Stimulated activated CD8-positive, alpha-beta memory T cell treated with anti-CD3 and anti-CD28 coated beads, Interleukin-4, amount 100 ng/mL, for 4 hours (primary cell): Measurements from ENCODE around the gene CHMP3.
"Not testable (repeated sequence)": the region's sequence is repeated elsewhere in the genome, so short reads cannot be mapped to it uniquely, and the experiment has no call there.

Source experiments
- DNase-seq, 2 donors: peaks; one replicate each; pipeline ENCODE4 v3.0.0-alpha.2; 2020; ENCODE audit warnings: low read depth in 2 of 2, low spot score in 1 of 2

The CHMP3 gene

GRCh38 chr2:86512892-86513291, 50.4 kb downstream of the CHMP3 start:
- no peak for DNase-seq

GRCh38 chr2:86512034-86512433, 51.2 kb downstream of the CHMP3 start:
- no peak for DNase-seq

- no peak for DNase-seq
Measured at GRCh38 chr2:86510436-86510933, 52.8 kb downstream of the CHMP3 start.

GRCh38 chr2:86507600-86507999, 55.6 kb downstream of the CHMP3 start:
- DNase-seq = no peak

- DNase-seq = no peak
Measured at GRCh38 chr2:86500325-86501083, 62.7 kb downstream of the CHMP3 start.

- DNase-seq = no peak
Measured at GRCh38 chr2:86499326-86499725, 63.9 kb downstream of the CHMP3 start.

- no peak for DNase-seq
Measured at GRCh38 chr2:86498468-86499260, 64.6 kb downstream of the CHMP3 start.

GRCh38 chr2:86496391-86496790, 66.9 kb downstream of the CHMP3 start:
- not testable (repeated sequence) for DNase-seq

- DNase-seq = no peak
Measured at GRCh38 chr2:86492048-86492453, 71.2 kb downstream of the CHMP3 start.

GRCh38 chr2:86491088-86491487, 72.2 kb downstream of the CHMP3 start:
- DNase-seq = no peak

GRCh38 chr2:86490245-86490644, 73.0 kb downstream of the CHMP3 start:
- DNase-seq = no peak

- no peak for DNase-seq
Measured at GRCh38 chr2:86489542-86489941, 73.7 kb downstream of the CHMP3 start.

- DNase-seq = no peak
Measured at GRCh38 chr2:86488561-86489250, 74.5 kb downstream of the CHMP3 start.

GRCh38 chr2:86487062-86487461, 76.2 kb downstream of the CHMP3 start:
- DNase-seq = no peak

- no peak for DNase-seq
Measured at GRCh38 chr2:86485802-86486201, 77.4 kb downstream of the CHMP3 start.

GRCh38 chr2:86485103-86485502, 78.1 kb downstream of the CHMP3 start:
- DNase-seq = no peak

GRCh38 chr2:86484385-86484784, 78.9 kb downstream of the CHMP3 start:
- DNase-seq = no peak

GRCh38 chr2:86482034-86482433, 81.2 kb downstream of the CHMP3 start:
- DNase-seq = no peak

- DNase-seq = no peak
Measured at GRCh38 chr2:86480105-86480504, 83.1 kb downstream of the CHMP3 start.

GRCh38 chr2:86477349-86477748, 85.9 kb downstream of the CHMP3 start:
- no peak for DNase-seq

- DNase-seq = no peak
Measured at GRCh38 chr2:86476918-86477317, 86.3 kb downstream of the CHMP3 start.

- DNase-seq = no peak
Measured at GRCh38 chr2:86476092-86476491, 87.2 kb downstream of the CHMP3 start.
